Measurements from ENCODE around the gene HOXB4.

DNA sequence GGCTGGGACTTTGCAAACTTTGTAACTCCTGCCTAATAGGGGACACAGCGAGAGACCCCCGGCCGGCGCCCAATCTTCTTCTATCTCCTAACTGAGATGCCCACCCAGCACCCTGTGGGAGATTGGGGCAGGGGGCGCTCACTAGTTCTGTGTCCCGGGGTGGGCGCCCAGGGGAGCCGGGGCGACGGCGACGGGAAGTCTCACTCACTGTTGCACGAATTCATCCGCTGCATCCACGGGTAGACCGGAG is 19.3 kb upstream of the HOXB4 start:
- TF ChIP-seq FOS (IDR thresholded peaks at IDR 0.05; ENCODE audit: low read depth, low read length) (no peak), CEBPB (IDR thresholded peaks at IDR 0.05; ENCODE audit: low read depth, low read length) (no peak), POLR2A (IDR thresholded peaks at IDR 0.05; ENCODE audit: low read depth, low read length) (no peak), SMC3 (IDR thresholded peaks at IDR 0.05; ENCODE audit: low read depth, low read length) (no peak)
- TF ChIP-seq, protein P1, sequence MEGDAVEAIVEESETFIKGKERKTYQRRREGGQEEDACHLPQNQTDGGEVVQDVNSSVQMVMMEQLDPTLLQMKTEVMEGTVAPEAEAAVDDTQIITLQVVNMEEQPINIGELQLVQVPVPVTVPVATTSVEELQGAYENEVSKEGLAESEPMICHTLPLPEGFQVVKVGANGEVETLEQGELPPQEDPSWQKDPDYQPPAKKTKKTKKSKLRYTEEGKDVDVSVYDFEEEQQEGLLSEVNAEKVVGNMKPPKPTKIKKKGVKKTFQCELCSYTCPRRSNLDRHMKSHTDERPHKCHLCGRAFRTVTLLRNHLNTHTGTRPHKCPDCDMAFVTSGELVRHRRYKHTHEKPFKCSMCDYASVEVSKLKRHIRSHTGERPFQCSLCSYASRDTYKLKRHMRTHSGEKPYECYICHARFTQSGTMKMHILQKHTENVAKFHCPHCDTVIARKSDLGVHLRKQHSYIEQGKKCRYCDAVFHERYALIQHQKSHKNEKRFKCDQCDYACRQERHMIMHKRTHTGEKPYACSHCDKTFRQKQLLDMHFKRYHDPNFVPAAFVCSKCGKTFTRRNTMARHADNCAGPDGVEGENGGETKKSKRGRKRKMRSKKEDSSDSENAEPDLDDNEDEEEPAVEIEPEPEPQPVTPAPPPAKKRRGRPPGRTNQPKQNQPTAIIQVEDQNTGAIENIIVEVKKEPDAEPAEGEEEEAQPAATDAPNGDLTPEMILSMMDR (conservative IDR thresholded peaks at IDR 0.05; ENCODE audit: low read depth, low read length), result no peak
- TF ChIP-seq, protein P2, sequence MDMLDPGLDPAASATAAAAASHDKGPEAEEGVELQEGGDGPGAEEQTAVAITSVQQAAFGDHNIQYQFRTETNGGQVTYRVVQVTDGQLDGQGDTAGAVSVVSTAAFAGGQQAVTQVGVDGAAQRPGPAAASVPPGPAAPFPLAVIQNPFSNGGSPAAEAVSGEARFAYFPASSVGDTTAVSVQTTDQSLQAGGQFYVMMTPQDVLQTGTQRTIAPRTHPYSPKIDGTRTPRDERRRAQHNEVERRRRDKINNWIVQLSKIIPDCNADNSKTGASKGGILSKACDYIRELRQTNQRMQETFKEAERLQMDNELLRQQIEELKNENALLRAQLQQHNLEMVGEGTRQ (IDR thresholded peaks at IDR 0.05; ENCODE audit: low read depth, low read length), result no peak
